ENCODE measurements around the gene FALEC. TPM values are rescaled to one million over a fixed set of nuclear protein-coding genes. Genes with fewer than 3 reads are reported as not detected.

Gene FALEC
- total RNA-seq, 1 donor from 2014 or later = not detected

DNA sequence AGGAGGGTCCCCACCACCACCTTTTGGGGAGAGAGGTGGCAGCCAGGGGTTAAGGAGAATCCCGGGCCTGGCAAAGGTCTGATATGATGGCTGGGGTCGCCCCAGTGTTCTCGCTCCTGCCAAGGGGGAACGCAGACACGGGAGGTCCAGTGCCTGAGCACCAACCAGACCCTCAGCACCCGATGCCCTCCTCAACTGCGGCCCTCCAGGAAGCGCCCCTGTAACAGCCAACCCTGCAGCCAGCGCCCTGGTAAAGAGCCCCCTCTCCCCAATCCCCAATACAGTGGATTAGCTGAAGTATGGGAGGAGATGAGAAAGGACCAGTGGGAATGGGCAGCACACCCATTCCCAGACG is 44.1 kb downstream of the FALEC start:
- Mint-ChIP-seq H3K4me3 (ENCODE audit: unreplicated experiment) (no peak overlapping the region), H3K9me3 (ENCODE audit: low read depth) (no peaks in the 10 kb centered on the region), H3K27ac (ENCODE audit: unreplicated experiment) (no peak overlapping the region), H3K36me3 (ENCODE audit: low read depth) (no peaks in the 10 kb centered on the region), H3K27me3 (ENCODE audit: low read depth) (no peaks in the 10 kb centered on the region), H3K4me1 (ENCODE audit: low read depth) (peaks cover 49% of the 10 kb centered on the region)
- TF ChIP-seq, protein P1, sequence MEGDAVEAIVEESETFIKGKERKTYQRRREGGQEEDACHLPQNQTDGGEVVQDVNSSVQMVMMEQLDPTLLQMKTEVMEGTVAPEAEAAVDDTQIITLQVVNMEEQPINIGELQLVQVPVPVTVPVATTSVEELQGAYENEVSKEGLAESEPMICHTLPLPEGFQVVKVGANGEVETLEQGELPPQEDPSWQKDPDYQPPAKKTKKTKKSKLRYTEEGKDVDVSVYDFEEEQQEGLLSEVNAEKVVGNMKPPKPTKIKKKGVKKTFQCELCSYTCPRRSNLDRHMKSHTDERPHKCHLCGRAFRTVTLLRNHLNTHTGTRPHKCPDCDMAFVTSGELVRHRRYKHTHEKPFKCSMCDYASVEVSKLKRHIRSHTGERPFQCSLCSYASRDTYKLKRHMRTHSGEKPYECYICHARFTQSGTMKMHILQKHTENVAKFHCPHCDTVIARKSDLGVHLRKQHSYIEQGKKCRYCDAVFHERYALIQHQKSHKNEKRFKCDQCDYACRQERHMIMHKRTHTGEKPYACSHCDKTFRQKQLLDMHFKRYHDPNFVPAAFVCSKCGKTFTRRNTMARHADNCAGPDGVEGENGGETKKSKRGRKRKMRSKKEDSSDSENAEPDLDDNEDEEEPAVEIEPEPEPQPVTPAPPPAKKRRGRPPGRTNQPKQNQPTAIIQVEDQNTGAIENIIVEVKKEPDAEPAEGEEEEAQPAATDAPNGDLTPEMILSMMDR (IDR thresholded peaks at IDR 0.05) = no peak
- DNase-seq (ENCODE audit: low spot score) = no peak

DNA sequence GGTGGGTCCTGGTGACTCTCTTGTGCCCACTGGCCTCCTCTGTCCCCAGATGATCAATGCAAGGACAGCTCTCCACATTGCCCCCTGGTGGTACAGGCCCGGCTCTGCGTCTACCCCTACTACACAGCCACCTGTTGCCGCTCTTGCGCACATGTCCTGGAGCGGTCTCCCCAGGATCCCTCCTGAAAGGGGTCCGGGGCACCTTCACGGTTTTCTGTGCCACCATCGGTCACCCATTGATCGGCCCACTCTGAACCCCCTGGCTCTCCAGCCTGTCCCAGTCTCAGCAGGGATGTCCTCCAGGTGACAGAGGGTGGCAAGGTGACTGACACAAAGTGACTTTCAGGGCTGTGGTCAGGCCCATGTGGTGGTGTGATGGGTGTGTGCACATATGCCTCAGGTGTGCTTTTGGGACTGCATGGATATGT is 44.5 kb downstream of the FALEC start:
- Mint-ChIP-seq H3K36me3 (ENCODE audit: low read depth) (no peaks in the 10 kb centered on the region), H3K27me3 (ENCODE audit: low read depth) (no peaks in the 10 kb centered on the region), H3K4me3 (ENCODE audit: unreplicated experiment) (peak overlapping the region; percentile 89), H3K4me1 (ENCODE audit: low read depth) (peaks cover 53% of the 10 kb centered on the region), H3K9me3 (ENCODE audit: low read depth) (no peaks in the 10 kb centered on the region), H3K27ac (ENCODE audit: unreplicated experiment) (peak overlapping the region; percentile 100)
- TF ChIP-seq, protein P1 (IDR thresholded peaks at IDR 0.05) = peak; percentile 86
- DNase-seq (ENCODE audit: low spot score) = peak; percentile 90

DNA sequence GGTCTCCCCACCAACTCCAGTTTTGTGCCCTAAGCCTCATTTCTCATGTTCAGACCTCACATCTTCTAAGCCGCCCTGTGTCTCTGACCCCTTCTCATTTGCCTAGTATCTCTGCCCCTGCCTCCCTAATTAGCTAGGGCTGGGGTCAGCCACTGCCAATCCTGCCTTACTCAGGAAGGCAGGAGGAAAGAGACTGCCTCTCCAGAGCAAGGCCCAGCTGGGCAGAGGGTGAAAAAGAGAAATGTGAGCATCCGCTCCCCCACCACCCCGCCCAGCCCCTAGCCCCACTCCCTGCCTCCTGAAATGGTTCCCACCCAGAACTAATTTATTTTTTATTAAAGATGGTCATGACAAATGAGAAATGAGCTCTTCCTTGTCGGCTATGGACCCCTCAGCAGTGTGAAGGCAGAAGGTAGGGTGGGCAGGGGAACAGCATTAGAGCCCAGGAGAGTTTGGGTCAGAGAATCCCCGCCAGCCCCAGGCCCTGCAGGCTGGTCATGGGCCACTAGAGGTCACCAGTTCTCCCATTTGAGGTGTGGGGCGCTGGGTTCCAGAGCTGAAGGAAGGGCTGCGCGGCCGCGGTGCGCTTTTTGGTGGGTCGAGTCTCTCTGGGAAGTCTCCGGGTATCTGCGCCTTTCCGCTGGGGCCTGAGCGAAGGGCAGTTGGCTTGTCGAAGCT is 45.2 kb downstream of the FALEC start:
- H3K36me3 Mint-ChIP-seq (ENCODE audit: low read depth) = no peaks in the 10 kb centered on the region
- no peaks in the 10 kb centered on the region for H3K27me3 Mint-ChIP-seq (ENCODE audit: low read depth)
- H3K4me3 Mint-ChIP-seq (ENCODE audit: unreplicated experiment) = peak overlapping the region; percentile 89
- peak; percentile 41 for DNase-seq (ENCODE audit: low spot score)
- H3K9me3 Mint-ChIP-seq (ENCODE audit: low read depth) = no peaks in the 10 kb centered on the region
- TF ChIP-seq, protein P1 (IDR thresholded peaks at IDR 0.05) = peak; percentile 82
- H3K27ac Mint-ChIP-seq (ENCODE audit: unreplicated experiment) = peak overlapping the region; percentile 100
- peaks cover 57% of the 10 kb centered on the region for H3K4me1 Mint-ChIP-seq (ENCODE audit: low read depth)

- peaks cover 64% of the 10 kb centered on the region for H3K4me1 Mint-ChIP-seq (ENCODE audit: low read depth)
- H3K4me3 Mint-ChIP-seq (ENCODE audit: unreplicated experiment) = peak overlapping the region; percentile 89
- no peaks in the 10 kb centered on the region for H3K27me3 Mint-ChIP-seq (ENCODE audit: low read depth)
- peak; percentile 98 for DNase-seq (ENCODE audit: low spot score)
- peak overlapping the region; percentile 100 for H3K27ac Mint-ChIP-seq (ENCODE audit: unreplicated experiment)
- TF ChIP-seq, protein P1 (IDR thresholded peaks at IDR 0.05) = peak; percentile 33
- no peaks in the 10 kb centered on the region for H3K9me3 Mint-ChIP-seq (ENCODE audit: low read depth)
- no peaks in the 10 kb centered on the region for H3K36me3 Mint-ChIP-seq (ENCODE audit: low read depth)
Measured at GRCh38 chr1:150561254-150561973, 45.9 kb downstream of the FALEC start.

DNA sequence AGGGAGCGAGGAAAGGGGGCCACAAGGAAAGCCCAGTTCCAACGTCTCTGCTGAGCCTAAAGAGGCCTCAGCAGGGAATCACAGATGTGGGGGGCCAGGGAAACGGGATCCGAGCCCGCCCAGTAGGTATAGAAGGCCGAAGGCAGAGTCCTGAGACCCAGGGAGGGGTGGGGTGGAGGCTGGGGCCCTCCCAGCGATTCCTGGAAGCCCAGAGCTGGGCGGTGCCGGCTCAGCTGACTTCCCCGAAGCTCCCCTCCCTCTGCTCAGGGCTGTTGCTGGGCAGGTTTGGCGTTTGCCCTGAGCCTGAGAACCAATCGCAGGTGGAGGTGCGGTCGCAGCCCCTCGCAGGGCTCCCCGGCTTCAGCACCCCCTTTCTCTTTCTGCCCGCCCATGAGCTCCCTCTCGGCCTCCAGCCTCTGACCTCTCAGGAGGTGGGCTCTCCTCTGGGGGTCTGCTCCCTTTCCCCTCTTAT is 46.5 kb downstream of the FALEC start:
- H3K27me3 Mint-ChIP-seq (ENCODE audit: low read depth) = no peaks in the 10 kb centered on the region
- no peaks in the 10 kb centered on the region for H3K9me3 Mint-ChIP-seq (ENCODE audit: low read depth)
- H3K4me1 Mint-ChIP-seq (ENCODE audit: low read depth) = peaks cover 69% of the 10 kb centered on the region
- H3K27ac Mint-ChIP-seq (ENCODE audit: unreplicated experiment) = peak overlapping the region; percentile 100
- TF ChIP-seq, protein P1 (IDR thresholded peaks at IDR 0.05) = no peak
- H3K36me3 Mint-ChIP-seq (ENCODE audit: low read depth) = no peaks in the 10 kb centered on the region
- DNase-seq (ENCODE audit: low spot score) = peak; percentile 97
- H3K4me3 Mint-ChIP-seq (ENCODE audit: unreplicated experiment) = peak overlapping the region; percentile 89
